AML-193 (cell line): Measurements from ENCODE around the gene PP2D1.
"Not testable (repeated sequence)": the region's sequence is repeated elsewhere in the genome, so short reads cannot be mapped to it uniquely, and the experiment has no call there.

Experiments used
- DNase-seq, 2 experiments: peaks; one replicate each; lab custom pipeline; 2025; lab: John Stamatoyannopoulos, UW

The PP2D1 gene

DNA sequence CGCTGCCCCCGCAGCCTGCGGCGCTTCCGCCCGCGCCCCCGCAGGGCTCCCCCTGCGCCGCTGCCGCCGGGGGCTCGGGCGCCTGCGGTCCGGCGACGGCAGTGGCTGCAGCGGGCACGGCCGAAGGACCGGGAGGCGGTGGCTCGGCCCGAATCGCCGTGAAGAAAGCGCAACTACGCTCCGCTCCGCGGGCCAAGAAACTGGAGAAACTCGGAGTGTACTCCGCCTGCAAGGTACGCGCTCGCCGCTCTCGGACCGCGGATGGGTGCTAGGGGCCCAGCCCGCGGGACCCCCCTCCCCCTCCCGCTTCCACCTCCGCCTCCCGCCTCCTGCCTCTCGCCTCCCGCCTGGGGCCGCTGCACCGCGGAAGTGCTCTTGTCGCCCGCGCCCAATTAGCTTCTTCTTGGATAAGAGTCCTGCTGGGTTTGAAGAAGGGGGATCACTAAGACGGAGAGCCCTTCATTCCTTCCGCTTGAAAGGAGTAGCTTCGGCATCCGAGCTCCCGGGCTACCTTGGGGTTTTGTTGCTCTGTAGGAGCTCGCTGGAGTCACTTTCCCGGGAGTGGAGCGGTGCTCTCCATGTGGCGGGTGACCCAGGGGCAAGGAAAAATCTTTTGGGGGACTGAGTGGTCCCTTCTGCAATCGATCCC, 28.6 kb upstream of the PP2D1 start:
- DNase-seq: peak; percentile 61 to 69

DNA sequence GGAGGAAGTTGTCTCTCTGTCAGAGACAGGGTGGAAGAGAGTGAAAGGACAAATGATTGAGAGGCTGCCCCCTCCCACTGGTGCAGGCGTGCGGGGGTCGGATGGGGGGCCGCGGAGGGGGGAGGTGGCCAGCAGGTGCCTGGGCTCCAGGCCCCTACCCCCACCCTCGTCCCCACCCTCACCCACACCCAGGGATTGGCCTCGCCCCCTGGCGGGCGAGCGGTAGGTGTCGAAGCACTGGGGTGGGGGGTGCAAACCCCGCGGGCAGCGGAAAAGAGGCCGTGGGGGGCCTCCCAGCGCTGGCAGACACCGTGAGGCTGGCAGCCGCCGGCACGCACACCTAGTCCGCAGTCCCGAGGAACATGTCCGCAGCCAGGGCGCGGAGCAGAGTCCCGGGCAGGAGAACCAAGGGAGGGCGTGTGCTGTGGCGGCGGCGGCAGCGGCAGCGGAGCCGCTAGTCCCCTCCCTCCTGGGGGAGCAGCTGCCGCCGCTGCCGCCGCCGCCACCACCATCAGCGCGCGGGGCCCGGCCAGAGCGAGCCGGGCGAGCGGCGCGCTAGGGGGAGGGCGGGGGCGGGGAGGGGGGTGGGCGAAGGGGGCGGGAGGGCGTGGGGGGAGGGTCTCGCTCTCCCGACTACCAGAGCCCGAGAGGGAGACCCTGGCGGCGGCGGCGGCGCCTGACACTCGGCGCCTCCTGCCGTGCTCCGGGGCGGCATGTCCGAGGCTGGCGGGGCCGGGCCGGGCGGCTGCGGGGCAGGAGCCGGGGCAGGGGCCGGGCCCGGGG, 27.9 kb upstream of the PP2D1 start, which contains the start of gene KAT2B:
Gene KAT2B (plus strand): TSS at position 682 of the 783 bp plus-strand sequence. CDS start 32 bp downstream, at position 714.
- peak; percentile 70 for DNase-seq

DNA sequence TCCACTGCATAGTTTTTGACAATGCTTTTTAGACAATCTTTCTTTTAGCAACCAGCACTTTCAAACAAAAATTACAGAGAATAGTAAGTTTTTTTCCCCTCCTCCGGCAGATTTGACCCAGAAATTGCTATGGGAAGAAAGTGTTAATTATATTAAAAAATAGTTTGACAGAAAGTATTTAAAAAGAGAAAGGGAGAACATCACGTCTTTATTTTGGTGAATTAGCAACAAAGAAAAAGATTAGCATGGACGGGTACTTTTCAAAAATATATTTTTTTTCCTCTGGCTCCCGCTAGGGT, 27.4 kb upstream of the PP2D1 start:
- peak in 1 of 2 experiments; percentile 61 for DNase-seq

DNA sequence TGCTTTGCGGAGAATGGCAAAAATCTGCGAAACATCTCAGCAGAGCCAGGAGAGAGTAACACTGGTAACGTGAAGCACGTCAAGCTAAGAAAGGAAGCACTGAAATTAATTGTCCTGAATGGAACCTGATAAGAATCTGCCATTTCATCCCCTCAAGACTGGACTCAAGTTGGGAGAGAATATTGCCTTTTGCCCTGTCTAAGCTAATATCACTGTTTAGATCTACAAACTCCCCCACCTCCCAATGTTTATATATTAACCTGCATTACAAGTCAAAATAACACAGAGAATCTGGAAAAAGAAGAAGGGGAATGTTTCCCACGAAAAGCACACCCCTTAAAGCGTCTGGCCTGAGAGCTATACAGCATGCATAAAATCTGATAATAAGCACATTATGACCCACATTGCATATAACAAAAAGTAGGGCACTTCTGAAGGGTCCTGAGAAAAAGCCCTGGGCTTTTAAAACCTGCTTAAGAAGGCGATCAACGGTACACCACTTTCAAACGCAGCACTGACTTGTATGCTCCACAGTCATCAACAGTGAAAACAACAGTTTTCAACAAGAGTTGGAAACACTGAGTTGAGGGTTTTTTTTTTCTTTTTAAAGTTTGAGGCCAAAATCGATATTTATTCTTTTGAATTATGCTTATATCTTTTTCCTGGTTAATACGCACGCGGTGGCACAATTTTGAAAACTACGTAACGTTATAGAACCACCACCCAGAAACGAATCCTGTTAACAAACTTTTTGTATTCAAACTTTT, 26.8 kb upstream of the PP2D1 start:
- peak in 1 of 2 experiments; percentile 11 for DNase-seq

DNA sequence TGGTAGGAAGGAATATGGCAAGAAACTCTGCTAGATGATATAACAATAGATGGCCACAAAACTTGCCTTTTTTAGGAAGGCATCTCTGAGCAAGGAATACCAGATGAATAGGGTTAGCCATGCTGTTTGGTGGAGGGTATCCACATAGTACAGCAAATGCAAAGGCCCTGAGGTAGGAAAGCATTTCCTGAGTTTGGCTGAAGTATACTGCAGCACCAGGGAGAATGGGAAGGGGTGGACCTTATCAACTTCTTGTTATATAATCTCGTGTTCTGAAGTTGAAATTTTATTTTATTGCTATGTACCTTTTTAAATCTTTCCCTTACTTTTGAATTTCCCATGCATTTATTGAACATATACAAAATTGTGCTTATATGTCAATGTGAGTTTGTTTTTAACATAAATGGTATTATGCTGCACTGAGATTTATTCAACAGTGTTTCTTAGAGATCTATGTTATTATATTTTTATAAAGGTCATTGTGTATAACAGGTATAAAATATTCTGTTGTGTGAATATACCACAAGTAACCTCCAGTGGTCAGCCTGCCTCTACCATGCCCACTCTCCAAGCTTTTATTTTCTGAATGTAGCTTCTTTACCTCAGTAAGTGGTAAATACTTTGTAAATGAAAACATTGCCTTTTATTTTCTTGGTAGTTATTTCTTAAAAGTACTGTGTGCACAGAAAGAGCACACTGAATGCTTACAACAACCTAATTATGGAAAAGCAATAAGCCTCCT, 25.4 kb upstream of the PP2D1 start:
- DNase-seq: no peak

DNA sequence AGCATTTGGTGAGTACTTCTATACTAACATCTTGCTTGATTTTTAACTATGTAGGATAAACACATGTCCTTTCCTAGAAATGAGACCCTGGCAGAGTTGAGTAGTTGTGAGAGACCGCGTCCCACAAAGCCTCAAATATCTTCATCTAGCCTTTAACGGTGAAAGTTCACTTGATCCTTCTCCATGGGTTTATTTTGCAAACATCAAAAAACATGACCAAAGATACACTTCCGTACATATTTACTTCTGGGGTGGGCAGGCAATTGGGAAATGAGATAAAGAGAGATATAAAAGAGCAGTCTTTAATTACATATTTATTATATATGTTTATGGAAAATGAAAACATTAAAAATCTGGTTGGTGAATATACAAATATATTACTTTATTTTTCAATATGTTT, 23.0 kb upstream of the PP2D1 start:
- no peak for DNase-seq

DNA sequence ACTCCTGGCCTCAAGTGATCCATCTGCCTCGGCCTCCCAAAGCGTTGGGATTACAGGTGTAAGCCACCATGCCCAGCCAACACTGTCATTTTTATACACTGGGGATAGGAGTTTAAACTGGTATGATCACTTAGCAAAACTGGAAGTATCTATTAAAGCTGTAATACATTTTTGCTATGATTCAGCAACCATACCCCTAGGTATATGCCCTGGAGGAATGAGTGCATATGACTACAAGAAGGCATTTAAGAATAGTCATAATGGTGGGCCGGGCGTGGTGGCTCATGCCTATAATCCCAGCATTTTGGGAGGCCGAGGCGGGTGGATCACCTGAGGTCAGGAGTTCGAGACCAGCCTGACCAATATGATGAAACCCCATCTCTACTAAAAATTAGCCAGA, 19.9 kb upstream of the PP2D1 start:
- not testable (repeated sequence) for DNase-seq

DNA sequence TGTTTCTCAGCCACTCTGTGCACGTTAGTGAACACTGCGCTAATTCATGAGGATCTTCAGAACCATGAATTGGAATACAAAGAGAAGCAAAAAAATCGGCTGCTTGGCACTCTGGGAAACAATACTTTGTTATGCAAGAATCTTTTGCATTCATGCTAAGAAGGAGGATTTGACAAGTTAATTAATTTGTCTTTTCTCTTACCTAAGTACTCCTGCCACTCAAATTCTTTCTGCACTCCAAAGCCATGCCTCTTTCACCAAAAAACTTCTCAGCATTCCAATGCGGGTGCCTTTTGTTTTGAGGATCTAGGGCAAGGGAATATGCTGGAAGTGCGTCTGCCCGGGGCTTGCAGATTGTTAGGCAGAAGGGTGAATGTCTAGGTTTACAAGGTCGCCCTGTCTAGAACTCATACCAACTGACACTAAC, 16.9 kb upstream of the PP2D1 start:
- no peak for DNase-seq

DNA sequence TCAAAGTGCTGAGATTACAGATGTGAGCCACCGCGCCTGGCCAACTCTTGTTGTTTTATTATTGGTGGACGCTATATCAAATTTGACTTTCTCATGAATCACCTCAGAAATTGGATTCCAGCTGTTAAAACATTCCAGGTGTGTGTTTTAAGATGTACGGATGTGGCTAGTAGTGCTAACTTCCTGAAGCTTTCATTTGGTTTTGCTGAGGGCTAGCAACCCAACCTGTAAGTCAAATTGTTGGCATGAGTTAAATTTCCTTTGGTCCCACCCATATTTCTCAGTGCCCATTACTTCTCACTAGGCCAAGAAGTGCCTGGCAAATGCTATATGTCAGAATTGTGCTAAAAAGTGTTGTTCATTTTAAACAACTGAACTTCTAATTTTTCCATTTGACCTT, 15.1 kb upstream of the PP2D1 start:
- DNase-seq: no peak

DNA sequence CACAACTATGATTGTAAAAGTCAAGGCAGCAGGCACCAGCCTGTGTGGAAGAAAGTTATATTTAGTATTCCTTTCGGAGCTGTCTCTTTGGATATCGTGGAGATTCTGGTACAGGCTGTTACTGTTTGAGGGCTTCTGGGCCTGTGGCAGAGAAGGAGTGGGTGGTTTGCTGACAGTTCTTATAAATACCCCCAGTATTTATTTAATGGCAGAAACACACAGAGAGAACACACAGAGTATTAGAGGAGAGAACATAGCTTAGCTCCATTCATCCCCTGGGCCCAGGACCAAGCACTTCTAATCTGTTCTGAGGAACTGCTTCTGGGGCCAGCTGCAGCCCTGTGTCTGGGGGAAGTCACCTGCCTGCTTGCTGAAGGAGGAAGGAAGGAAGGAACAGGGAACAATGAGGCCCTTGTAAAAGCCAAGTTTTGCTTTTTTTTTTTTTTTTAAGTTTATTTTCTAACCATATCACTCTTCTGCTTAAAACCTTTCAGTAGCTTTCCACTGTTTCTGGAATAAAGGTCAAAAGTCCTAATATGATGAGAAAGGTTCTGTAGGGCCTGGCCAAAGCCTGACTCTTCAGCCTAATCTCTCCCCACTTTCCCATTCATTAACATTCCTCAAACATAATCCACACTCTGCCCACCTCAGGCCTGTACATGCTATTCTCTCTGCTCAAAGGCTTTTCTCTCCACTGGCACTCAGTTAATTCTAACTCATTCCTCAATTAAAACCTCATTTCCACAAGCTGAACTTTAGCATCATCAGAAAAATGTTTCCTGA, 11.8 kb upstream of the PP2D1 start:
- peak; percentile 11 to 33 for DNase-seq

DNA sequence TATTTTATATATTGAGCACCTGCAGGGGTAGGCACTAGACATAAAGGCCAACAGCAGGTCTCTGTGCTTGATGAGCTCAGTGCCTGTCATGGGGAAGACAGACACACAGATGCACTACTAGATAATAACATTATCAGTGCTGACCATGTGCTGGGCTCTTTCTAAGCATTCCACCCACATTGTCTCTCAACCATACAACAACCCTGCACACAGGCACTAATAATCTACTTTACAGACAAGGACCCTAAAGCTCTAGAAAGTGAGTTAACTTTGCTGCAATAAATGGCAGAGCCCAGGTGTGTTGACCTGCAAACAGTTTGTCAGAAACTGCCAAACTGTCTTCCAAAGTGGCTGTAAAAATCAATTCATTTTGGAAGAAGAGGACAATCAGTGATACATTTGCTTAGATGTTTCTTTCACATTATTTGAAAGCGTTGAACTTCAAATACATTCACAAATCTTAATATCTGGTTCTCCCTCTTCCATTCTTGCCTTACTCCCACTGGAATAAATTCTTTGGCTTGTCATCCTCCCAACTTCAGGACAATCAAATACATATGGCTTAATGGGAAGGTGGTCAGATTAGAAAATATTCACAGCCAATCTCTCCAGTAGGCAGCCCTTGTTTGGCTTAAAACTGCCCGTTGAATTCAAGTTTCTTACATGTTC, 11.0 kb upstream of the PP2D1 start:
- no peak for DNase-seq

DNA sequence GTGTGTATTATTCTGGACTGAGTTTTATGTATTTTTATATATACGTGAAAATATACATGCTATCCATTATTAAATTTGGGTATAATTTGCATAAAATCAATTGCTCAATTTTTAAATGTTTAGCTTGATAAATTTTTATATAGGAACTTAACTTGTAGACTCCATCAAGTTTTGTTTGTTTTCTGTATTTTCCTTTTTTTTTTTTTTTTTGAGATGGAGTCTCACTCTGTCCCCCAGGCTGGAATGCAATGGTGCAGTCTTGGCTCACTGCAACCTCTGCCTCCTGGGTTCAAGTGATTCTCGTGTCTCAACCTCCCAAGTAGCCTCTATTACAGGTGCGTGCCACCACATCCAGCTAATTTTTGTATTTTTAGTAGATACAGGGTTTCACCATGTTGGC, 4.0 kb upstream of the PP2D1 start:
- DNase-seq: not testable (repeated sequence)

DNA sequence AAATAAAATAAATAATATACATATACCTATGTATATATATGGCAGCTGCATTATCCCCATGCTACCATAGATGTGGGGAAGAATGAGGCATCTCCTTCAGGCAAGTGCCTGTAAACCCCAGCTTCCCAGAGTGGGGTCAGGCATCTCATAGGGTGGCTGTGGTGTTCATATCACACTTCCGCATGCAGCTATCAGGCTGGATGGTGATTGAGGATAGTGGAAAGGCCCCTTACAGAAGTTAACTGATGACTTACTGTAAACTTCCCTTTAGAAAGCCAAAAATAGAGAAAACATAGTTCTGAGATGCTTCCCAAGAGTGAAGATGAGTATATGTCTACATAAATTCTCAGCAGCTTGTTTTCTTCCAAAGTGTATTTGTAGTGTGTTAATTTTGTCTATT, 3.5 kb upstream of the PP2D1 start:
- DNase-seq: no peak

DNA sequence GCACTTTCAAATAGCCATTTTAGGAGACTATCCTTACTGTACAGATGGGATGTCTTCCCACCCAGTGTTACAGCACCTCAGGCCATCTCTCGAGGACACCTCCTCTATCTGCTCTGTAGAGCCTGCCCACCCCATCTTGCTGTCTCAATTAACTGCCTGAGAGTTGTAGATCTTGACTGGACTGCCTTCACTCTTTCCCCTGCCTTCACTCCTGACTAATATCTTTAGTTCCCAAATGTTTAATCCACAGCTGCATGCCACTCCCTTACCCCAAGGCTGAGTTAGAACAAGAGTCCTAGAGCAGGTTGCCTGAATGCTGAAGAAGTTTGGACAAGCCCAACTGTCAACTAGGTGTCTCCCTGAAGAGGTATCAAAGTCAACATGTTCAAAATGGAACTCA, 1.3 kb upstream of the PP2D1 start:
- no peak for DNase-seq

DNA sequence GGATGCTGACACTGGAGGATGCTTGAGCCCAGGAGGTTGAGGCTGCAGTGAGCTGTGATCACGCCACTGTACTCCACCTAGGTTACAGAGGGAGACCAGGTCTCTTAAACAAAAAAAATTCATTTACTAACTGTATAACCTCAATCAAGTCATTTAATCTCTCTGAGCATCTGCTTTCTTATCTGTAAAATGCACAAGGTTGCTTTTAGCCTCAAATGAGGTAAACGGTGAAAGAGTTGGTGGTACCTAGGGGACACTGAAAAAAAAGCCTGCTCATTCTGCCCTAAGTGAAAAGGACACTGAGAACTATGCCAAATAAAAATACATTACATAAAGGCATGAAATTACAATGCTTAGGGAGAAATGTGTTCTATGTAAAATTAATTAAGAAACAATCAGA, 3.4 kb downstream of the PP2D1 start:
- DNase-seq: no peak

DNA sequence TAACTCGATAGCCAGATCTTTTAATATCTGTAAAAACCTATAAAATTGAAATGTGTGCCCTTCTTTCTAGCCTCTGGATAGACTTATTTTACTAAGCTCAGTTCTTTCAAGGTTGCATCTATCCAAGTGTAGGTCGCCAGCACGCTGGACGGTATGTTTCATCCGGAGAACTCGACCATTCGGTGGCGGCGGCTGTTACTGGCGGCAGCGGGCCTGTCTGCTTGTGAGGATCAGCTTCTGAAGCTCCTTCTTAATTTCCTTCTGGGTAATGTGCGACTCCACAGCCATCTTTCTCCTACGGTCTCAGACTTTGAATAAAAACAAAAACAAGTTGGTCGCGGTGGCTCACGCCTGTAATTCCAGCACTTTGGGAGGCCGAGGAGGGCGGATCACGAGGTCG, 4.1 kb downstream of the PP2D1 start:
- no peak for DNase-seq

DNA sequence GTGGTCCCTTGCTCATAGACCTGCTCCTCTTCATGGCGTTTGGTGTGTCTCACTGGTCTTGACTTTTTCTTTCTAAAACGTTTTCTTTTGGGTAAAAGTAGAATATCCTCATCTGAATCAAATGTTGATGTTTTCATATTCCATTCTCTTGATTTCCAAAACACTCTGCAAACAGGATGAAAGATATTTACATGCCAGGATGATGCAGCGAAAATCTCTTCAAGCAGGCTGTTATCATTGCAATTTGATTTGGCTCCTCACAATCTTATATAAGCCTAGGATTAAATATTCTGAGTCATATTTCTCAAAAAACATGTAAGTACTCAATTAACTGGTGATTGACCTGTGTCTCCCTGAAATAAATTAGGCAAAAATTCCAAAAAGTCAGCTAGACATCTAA, 10.1 kb downstream of the PP2D1 start:
- no peak for DNase-seq

DNA sequence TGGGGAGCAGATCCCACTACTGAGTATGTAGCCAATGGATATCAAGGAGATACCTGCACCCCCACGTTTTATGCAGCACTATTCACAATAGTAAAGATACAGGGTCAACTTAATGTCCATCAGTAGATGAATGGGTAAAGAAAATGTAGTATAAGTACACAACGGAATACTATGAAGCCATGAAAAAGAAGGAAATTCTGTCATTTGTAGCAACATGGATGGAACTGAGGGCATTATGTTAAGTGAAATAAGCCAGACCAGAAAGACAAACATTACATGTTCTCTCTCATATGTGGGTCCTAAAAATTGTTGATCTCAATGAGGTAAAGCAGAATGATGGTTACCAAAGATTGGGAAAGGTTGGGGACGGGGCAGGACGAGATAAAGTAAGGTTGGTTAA, 14.6 kb downstream of the PP2D1 start:
- no peak for DNase-seq

DNA sequence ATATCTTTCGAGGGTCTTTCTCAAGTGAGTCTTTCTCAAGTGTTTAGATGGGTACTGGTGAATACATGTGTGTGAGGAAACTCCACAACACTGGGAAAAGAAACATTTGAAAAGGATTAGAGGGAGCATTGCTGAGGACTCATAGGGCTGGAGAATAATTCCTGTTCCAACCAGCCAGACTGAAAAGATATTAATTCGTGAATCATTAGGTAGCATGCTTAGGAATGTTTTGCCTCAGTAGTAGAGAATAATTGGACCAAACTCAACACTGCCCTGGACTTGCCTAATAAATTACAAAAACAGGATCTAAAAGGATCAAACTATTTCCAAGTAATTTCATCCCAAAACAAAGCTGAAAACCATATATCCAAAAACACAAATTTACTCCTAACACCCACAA, 17.3 kb downstream of the PP2D1 start:
- DNase-seq: no peak

DNA sequence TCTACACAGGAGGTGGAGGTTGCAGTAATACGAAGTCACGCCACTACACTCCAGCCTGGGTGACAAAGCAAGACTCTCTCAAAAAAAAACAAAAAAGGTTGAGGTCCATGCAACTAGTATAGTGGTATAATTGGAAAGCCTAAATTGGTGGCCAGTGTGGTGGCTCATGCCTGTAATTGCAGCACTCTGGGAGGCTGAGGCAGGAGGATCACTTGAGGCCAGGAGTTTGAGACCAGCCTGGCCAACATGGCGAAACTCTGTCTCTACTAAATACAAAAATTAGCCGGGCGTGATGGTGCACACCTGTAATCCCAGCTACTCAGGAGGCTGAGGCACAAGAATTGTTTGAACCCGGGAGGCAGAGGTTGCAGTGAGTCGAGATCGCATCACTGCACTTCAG, 23.2 kb downstream of the PP2D1 start:
- DNase-seq: not testable (repeated sequence)

DNA sequence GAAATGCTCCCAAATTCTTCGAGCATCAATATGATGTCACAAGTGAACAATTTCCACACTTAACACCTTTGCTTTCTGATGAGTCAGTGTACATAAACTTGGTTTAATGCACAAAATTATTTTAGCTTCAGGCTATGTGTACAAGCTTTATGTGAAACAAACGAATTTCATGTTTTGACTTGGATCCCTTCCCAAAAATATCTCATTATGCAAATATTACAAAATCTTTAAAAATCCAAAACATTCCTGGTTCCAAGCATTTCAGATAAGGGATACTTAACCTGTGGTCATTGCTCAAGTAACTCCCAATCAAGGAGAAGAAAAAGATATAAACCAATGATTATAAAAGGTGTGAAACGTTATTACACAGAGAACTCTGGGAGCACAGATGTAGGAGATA, 40.0 kb downstream of the PP2D1 start:
- no peak for DNase-seq
